ENCODE measurements around the gene DACH1.

DNA sequence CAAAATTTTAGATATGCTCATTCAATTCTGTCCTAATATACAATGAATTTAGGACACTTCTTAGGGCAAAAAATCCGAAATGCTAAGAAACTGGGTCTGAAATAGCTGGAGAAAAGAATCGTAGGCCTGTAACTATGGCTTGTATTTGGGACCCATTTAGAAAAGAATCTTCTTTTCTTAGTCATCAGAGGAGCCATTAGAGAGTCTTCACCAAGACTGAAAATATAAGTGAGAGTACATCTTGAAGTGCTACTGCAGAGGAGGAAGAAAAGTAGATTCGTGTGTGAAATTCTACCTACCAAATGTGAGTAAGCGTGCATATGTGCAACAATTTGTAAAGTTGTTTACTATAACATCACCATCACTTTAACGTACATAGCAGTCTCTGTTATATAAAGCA lies 8.8 kb upstream of the DACH1 start:
- TF ChIP-seq EZH2phosphoT487 (IDR thresholded peaks at IDR 0.05; ENCODE audit: borderline replicate concordance, low read depth, low read length) = no peak
- TF ChIP-seq, protein P1, sequence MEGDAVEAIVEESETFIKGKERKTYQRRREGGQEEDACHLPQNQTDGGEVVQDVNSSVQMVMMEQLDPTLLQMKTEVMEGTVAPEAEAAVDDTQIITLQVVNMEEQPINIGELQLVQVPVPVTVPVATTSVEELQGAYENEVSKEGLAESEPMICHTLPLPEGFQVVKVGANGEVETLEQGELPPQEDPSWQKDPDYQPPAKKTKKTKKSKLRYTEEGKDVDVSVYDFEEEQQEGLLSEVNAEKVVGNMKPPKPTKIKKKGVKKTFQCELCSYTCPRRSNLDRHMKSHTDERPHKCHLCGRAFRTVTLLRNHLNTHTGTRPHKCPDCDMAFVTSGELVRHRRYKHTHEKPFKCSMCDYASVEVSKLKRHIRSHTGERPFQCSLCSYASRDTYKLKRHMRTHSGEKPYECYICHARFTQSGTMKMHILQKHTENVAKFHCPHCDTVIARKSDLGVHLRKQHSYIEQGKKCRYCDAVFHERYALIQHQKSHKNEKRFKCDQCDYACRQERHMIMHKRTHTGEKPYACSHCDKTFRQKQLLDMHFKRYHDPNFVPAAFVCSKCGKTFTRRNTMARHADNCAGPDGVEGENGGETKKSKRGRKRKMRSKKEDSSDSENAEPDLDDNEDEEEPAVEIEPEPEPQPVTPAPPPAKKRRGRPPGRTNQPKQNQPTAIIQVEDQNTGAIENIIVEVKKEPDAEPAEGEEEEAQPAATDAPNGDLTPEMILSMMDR (conservative IDR thresholded peaks at IDR 0.05; ENCODE audit: low read length) = no peak

All from OCI-LY7 (cell line).